ENCODE results near the gene C10orf71.

DNA sequence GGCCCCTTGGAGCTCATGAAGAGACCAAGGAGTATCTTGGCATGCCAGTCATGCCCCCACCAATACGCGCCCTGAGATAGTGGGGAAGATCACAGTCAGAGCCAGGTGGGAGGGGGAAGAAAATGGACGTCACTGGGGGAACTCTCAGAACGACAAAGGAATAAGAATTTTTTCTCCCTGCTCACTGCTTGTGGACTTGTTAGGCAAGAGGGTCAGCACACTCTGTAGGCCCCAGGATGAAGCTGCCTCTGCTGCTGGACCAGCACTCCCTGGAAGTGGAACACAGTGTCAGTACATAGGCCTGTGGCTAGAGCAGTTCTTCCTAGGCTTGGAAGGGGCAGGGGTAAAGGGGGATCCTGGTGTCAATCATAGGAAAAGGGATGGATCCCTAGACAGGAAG, 50.4 kb downstream of the C10orf71 start:
- TF ChIP-seq, protein P1, sequence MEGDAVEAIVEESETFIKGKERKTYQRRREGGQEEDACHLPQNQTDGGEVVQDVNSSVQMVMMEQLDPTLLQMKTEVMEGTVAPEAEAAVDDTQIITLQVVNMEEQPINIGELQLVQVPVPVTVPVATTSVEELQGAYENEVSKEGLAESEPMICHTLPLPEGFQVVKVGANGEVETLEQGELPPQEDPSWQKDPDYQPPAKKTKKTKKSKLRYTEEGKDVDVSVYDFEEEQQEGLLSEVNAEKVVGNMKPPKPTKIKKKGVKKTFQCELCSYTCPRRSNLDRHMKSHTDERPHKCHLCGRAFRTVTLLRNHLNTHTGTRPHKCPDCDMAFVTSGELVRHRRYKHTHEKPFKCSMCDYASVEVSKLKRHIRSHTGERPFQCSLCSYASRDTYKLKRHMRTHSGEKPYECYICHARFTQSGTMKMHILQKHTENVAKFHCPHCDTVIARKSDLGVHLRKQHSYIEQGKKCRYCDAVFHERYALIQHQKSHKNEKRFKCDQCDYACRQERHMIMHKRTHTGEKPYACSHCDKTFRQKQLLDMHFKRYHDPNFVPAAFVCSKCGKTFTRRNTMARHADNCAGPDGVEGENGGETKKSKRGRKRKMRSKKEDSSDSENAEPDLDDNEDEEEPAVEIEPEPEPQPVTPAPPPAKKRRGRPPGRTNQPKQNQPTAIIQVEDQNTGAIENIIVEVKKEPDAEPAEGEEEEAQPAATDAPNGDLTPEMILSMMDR (IDR thresholded peaks at IDR 0.05; ENCODE audit: poor library complexity): no peak
- TF ChIP-seq EZH2 (IDR thresholded peaks at IDR 0.05; ENCODE audit: borderline replicate concordance): no peak
- no peak for TF ChIP-seq EZH2phosphoT487 (IDR thresholded peaks at IDR 0.05; ENCODE audit: low read depth, severe bottlenecking, unreplicated experiment)
